NB4 (cell line): Measurements from ENCODE around the gene CARNS1.
"Not testable (repeated sequence)": the region's sequence is repeated elsewhere in the genome, so short reads cannot be mapped to it uniquely, and the experiment has no call there.

ENCODE experiments used
- CTCF ChIP-seq: IDR thresholded peaks from one replicate; pipeline ENCODE4 v1.5.1; 2012; ENCODE audit warnings: low read depth, low read length
- MYC ChIP-seq: IDR thresholded peaks from 2 replicates; pipeline ENCODE4 v1.6.1; 2011; ENCODE audit warnings: low read depth, low read length
- POLR2A ChIP-seq: IDR thresholded peaks from 2 replicates; pipeline ENCODE4 v1.6.1; 2011; ENCODE audit warnings: mild to moderate bottlenecking; ENCODE audit not compliant: insufficient read length; ENCODE audit errors: extremely low read depth
- TF ChIP-seq, protein P1 (sequence below): IDR thresholded peaks from 2 replicates; pipeline ENCODE4 v1.6.1; 2011; ENCODE audit warnings: low read depth, low read length

DNA sequence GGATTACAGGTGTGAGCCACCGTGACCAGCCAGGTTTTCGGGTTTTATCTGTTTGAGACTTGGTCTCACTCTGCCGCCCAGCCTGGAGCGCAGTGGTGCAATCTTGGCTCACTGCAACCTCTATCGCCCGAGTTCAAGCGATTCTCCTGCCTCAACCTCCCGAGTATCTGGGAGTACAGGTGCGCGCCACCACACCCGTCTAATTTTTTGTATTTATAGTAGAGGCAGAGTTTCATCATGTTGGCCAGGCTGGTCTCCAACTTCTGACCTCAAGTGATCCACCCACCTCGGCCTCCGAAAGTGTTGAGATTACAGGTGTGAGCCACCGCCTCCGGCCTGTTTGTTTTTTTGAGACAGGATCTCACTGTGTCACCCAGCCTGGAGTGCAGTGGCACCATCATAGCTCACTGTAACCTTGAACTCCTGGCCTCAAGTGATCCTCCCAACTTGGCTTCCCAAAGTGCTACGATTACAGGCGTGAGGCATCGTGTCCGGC lies 11.9 kb downstream of the CARNS1 start:
- not testable (repeated sequence) for TF ChIP-seq POLR2A, CTCF, MYC
- TF ChIP-seq, protein P1, sequence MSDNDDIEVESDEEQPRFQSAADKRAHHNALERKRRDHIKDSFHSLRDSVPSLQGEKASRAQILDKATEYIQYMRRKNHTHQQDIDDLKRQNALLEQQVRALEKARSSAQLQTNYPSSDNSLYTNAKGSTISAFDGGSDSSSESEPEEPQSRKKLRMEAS, result not testable (repeated sequence)
